H9 (cell line): ENCODE results near the gene ZCCHC7. TPM values are rescaled to one million over a fixed set of nuclear protein-coding genes. Genes with fewer than 3 reads are reported as not detected.
"Not testable (repeated sequence)": the region's sequence is repeated elsewhere in the genome, so short reads cannot be mapped to it uniquely, and the experiment has no call there.

Source experiments
- DNase-seq: peaks from one replicate; pipeline ENCODE4 v3.0.0-alpha.2; 2017
- H2AFZ ChIP-seq: one replicate; pipeline ENCODE4 v1.6.1; 2013; ENCODE audit warnings: mild to moderate bottlenecking, low read length, control low read depth, moderate library complexity
- H2AK5ac ChIP-seq: 2 replicates; pipeline ENCODE4 v1.6.1; 2013; ENCODE audit warnings: low read length, control low read depth, mixed read lengths; ENCODE audit not compliant: insufficient read length
- H2BK120ac ChIP-seq: one replicate; pipeline ENCODE4 v1.6.1; 2013; ENCODE audit warnings: low read depth, mild to moderate bottlenecking, low read length, control low read depth, inconsistent platforms; ENCODE audit not compliant: poor library complexity, severe bottlenecking
- H2BK12ac ChIP-seq: 2 replicates; pipeline ENCODE4 v1.6.1; 2013; ENCODE audit warnings: low read length, control low read depth, mixed read lengths, low read depth; ENCODE audit not compliant: insufficient read length
- H2BK15ac ChIP-seq: 2 replicates; pipeline ENCODE4 v1.6.1; 2013; ENCODE audit warnings: low read depth, low read length, control low read depth
- H2BK20ac ChIP-seq: one replicate; pipeline ENCODE4 v1.6.1; 2013; ENCODE audit warnings: low read depth, mild to moderate bottlenecking, low read length, control low read depth, inconsistent platforms; ENCODE audit not compliant: poor library complexity, severe bottlenecking
- H2BK5ac ChIP-seq: 2 replicates; pipeline ENCODE4 v1.6.1; 2013; ENCODE audit warnings: low read length, control low read depth, mixed read lengths; ENCODE audit not compliant: insufficient read length
- H3K14ac ChIP-seq: 2 replicates; pipeline ENCODE4 v1.6.1; 2013; ENCODE audit warnings: low read length, control low read depth; ENCODE audit not compliant: insufficient read depth
- H3K18ac ChIP-seq: 2 replicates; pipeline ENCODE4 v1.6.1; 2013; ENCODE audit warnings: low read depth, mild to moderate bottlenecking, mixed read lengths, low read length, control low read depth; ENCODE audit not compliant: insufficient read length
- H3K23ac ChIP-seq: 2 replicates; pipeline ENCODE4 v1.6.1; 2013; ENCODE audit warnings: low read length, control low read depth, mixed read lengths, low read depth; ENCODE audit not compliant: insufficient read length
- H3K23me2 ChIP-seq: 2 replicates; pipeline ENCODE4 v1.6.1; 2013; ENCODE audit warnings: low read depth, mild to moderate bottlenecking, mixed read lengths, low read length, control low read depth; ENCODE audit not compliant: insufficient read length, poor library complexity, severe bottlenecking
- H3K27ac ChIP-seq: 2 replicates; pipeline ENCODE4 v1.5.1; 2013; ENCODE audit warnings: low read length, control low read depth, mixed read lengths, low read depth; ENCODE audit not compliant: insufficient read length
- H3K27me3 ChIP-seq: 2 replicates; pipeline ENCODE4 v1.6.1; 2013; ENCODE audit warnings: low read length, control low read depth, inconsistent platforms; ENCODE audit not compliant: insufficient read depth
- H3K4ac ChIP-seq: 2 replicates; pipeline ENCODE4 v1.6.1; 2013; ENCODE audit warnings: low read depth, mild to moderate bottlenecking, control low read depth, inconsistent platforms, low read length, moderate library complexity
- H3K4me1 ChIP-seq: 2 replicates; pipeline ENCODE4 v1.6.1; 2013; ENCODE audit warnings: low read length, control low read depth, inconsistent platforms; ENCODE audit not compliant: insufficient read depth
- H3K4me2 ChIP-seq: 2 replicates; pipeline ENCODE4 v1.6.1; 2013; ENCODE audit warnings: low read length, control low read depth, mixed read lengths; ENCODE audit not compliant: insufficient read length, insufficient read depth
- H3K56ac ChIP-seq: 2 replicates; pipeline ENCODE4 v1.6.1; 2013; ENCODE audit warnings: low read depth, mild to moderate bottlenecking, mixed read lengths, low read length, control low read depth; ENCODE audit not compliant: insufficient read length
- H3K79me1 ChIP-seq: 2 replicates; pipeline ENCODE4 v1.6.1; 2013; ENCODE audit warnings: low read depth, mild to moderate bottlenecking, moderate library complexity, low read length, control low read depth, inconsistent platforms; ENCODE audit not compliant: insufficient read depth, poor library complexity, severe bottlenecking
- H3K79me2 ChIP-seq: 2 replicates; pipeline ENCODE4 v1.6.1; 2013; ENCODE audit warnings: low read length, control low read depth, inconsistent platforms; ENCODE audit not compliant: insufficient read depth
- H3K9ac ChIP-seq: 2 replicates; pipeline ENCODE4 v1.6.1; 2013; ENCODE audit warnings: low read length, control low read depth, mixed read lengths; ENCODE audit not compliant: insufficient read length; ENCODE audit errors: extremely low read depth
- H3K9me3 ChIP-seq: one replicate; pipeline ENCODE4 v1.6.1; 2013; ENCODE audit warnings: low read depth, low read length, inconsistent platforms; ENCODE audit not compliant: control insufficient read depth
- H3T11ph ChIP-seq: one replicate; pipeline ENCODE4 v1.6.1; 2013; ENCODE audit warnings: mild to moderate bottlenecking, low read length, control low read depth, inconsistent platforms
- H4K20me1 ChIP-seq: one replicate; pipeline ENCODE4 v1.6.1; 2013; ENCODE audit not compliant: control insufficient read depth, insufficient read length, insufficient read depth
- H4K5ac ChIP-seq: 2 replicates; pipeline ENCODE4 v1.6.1; 2013; ENCODE audit warnings: low read depth, mild to moderate bottlenecking, mixed read lengths, low read length, control low read depth; ENCODE audit not compliant: insufficient read length
- H4K8ac ChIP-seq: replicated peaks from 2 replicates; pipeline ENCODE4 v1.6.1; 2013; ENCODE audit warnings: low read length, control low read depth, mixed read lengths, low read depth; ENCODE audit not compliant: insufficient read length
- H4K91ac ChIP-seq: 2 replicates; pipeline ENCODE4 v1.6.1; 2013; ENCODE audit warnings: low read depth, mild to moderate bottlenecking, moderate library complexity, mixed read lengths, low read length, control low read depth; ENCODE audit not compliant: insufficient read length
- H3K27ac Mint-ChIP-seq, 3 experiments: 2 replicates in 2 of 3; 3 replicates in 1 of 3; pipeline ENCODE4 v1.8.0; 2020 to 2021; ENCODE audit warnings: mixed read lengths in 3 of 3, mild to moderate bottlenecking in 1 of 3, moderate library complexity in 1 of 3
- H3K27me3 Mint-ChIP-seq: 2 replicates; pipeline ENCODE4 v1.8.0; 2021; ENCODE audit warnings: low read depth, mild to moderate bottlenecking, moderate library complexity, mixed read lengths
- H3K36me3 Mint-ChIP-seq, 3 experiments: 2 replicates in 2 of 3; 3 replicates in 1 of 3; pipeline ENCODE4 v1.8.0; 2020 to 2021; ENCODE audit warnings: low read depth in 3 of 3, mixed read lengths in 3 of 3; ENCODE audit not compliant: insufficient read depth in 1 of 3
- H3K4me1 Mint-ChIP-seq, 2 experiments: 2 replicates each; pipeline ENCODE4 v1.8.0; 2020; ENCODE audit warnings: mixed read lengths in 2 of 2
- H3K4me3 Mint-ChIP-seq, 2 experiments: 2 replicates in 1 of 2; 3 replicates in 1 of 2; pipeline ENCODE4 v1.8.0; 2020 to 2021; ENCODE audit warnings: mild to moderate bottlenecking in 2 of 2, mixed read lengths in 2 of 2, moderate library complexity in 1 of 2
- H3K9me3 Mint-ChIP-seq, 2 experiments: 2 replicates in 1 of 2; 3 replicates in 1 of 2; pipeline ENCODE4 v1.8.0; 2020; ENCODE audit warnings: mild to moderate bottlenecking in 2 of 2, mixed read lengths in 2 of 2, moderate library complexity in 1 of 2
- WGBS: extraction: QIAGEN DNeasy Blood & Tissue Kit; methylation state at CpG from one replicate; pipeline ENCODE4 v1.1.7; 2013; ENCODE audit warnings: missing lambda C conversion rate, low lambda C conversion rate, mixed read lengths; ENCODE audit not compliant: insufficient read length; ENCODE audit errors: extremely low coverage; 5-methylcytosine and 5-hydroxymethylcytosine counted together
- total RNA-seq: library from RNA; stranded (reverse); gene quantifications from 2 replicates; pipeline ENCODE4 v1.2.1, GENCODE V29; 2021
- TF ChIP-seq, protein P1 (sequence below): fragments of 200-600 bp; sonication (generic); conservative IDR thresholded peaks from 3 replicates; pipeline ENCODE4 v1.8.0; 2021; ENCODE audit warnings: antibody characterized with exemption, mild to moderate bottlenecking

The ZCCHC7 gene
- total RNA-seq, 1 experiment from 2014 or later, result 20.3 TPM

DNA sequence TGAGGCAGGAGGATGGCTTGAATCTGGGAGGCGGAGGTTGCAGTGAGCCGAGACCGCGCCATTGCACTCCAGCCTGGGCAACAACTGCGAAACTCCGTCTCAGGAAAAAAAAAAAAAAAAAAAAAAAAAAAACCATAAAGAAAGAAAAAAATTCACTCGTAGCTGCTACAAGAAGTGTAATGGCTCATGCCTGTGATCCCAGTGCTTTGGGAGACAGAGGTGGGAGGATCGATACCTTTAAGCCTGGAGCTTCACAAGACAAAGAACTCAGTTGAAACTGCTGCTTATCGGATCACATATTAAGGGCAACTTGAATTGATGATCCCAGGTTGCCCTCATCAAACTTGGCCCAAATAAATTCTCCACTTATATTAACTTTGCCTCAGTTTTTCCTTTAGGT, 1.0 kb upstream of the ZCCHC7 start:
- Histone ChIP-seq H3K9me3 (no peaks in the 10 kb centered on the region), H3K4ac (no peak overlapping the region), H3K9ac (no peak overlapping the region), H2AFZ (no peak overlapping the region), H4K91ac (no peak overlapping the region), H3K27ac (no peak overlapping the region), H3K56ac (no peak overlapping the region), H3K79me2 (peaks cover 4% of the 10 kb centered on the region; the same call in 1 of the 2 replicates), H2BK12ac (no peak overlapping the region), H3K23me2 (peaks cover 3% of the 10 kb centered on the region), H3T11ph (no peak overlapping the region), H3K27me3 (peaks cover 2% of the 10 kb centered on the region; the same call in 1 of the 2 replicates), H4K5ac (no peak overlapping the region), H2BK20ac (no peak overlapping the region), H3K14ac (no peak overlapping the region), H3K23ac (no peak overlapping the region), H3K18ac (no peak overlapping the region), H2BK15ac (no peak overlapping the region), H2BK120ac (no peak overlapping the region), H3K4me1 (peaks cover 2% of the 10 kb centered on the region; the same call in 1 of the 2 replicates), H3K79me1 (no peaks in the 10 kb centered on the region), H2BK5ac (no peak overlapping the region), H4K8ac (no peak overlapping the region), H2AK5ac (no peak overlapping the region), H4K20me1 (no peaks in the 10 kb centered on the region), H3K4me2 (peak overlapping the region; percentile 80)
- H3K4me3 Mint-ChIP-seq, result peak overlapping the region; percentile 95 to 97; a peak in 4 of 5 replicates
- TF ChIP-seq, protein P1, sequence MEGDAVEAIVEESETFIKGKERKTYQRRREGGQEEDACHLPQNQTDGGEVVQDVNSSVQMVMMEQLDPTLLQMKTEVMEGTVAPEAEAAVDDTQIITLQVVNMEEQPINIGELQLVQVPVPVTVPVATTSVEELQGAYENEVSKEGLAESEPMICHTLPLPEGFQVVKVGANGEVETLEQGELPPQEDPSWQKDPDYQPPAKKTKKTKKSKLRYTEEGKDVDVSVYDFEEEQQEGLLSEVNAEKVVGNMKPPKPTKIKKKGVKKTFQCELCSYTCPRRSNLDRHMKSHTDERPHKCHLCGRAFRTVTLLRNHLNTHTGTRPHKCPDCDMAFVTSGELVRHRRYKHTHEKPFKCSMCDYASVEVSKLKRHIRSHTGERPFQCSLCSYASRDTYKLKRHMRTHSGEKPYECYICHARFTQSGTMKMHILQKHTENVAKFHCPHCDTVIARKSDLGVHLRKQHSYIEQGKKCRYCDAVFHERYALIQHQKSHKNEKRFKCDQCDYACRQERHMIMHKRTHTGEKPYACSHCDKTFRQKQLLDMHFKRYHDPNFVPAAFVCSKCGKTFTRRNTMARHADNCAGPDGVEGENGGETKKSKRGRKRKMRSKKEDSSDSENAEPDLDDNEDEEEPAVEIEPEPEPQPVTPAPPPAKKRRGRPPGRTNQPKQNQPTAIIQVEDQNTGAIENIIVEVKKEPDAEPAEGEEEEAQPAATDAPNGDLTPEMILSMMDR, result no peak
- H3K9me3 Mint-ChIP-seq, result peaks cover 6 to 11% of the 10 kb centered on the region in 2 experiments
- peaks cover 16% of the 10 kb centered on the region for H3K27me3 Mint-ChIP-seq
- H3K36me3 Mint-ChIP-seq, result peaks cover 6% of the 10 kb centered on the region in 3 experiments; a peak in 5 of 7 replicates
- no CpG with 5 or more reads among the region's 9 CpGs for WGBS
- H3K27ac Mint-ChIP-seq, result no peak overlapping the region
- H3K4me1 Mint-ChIP-seq, result peaks cover 14 to 17% of the 10 kb centered on the region in 2 experiments
- no peak for DNase-seq

DNA sequence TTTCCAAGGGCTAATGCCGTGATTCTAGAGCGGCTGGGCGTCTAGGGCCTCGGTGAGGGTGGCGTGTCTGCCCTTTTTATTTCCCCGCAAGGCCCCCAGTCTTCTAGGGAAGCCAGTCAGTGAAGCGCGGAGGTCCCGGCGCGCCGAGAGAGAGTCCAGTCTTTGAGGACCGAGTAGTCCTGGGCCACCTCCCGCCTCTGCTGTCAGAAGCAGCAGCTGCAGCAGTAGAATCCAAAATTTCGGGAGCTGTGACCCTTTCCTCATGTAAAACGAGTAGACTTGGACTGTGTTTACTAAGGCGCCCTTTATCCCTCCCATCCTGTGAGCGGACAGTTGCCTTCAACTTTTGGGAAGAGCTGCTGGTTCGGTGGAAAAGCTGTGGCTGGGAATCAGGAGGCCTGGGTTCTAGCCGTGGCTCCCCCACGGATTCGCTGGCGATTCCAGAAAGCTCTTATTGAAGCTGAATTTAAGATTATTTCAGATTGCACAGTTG, 515 bp downstream of the ZCCHC7 start:
- not testable (repeated sequence) for H3K23me2 ChIP-seq, H2BK12ac ChIP-seq, H2BK20ac ChIP-seq, H2AK5ac ChIP-seq, H3K27me3 ChIP-seq, H2BK5ac ChIP-seq, H3K14ac ChIP-seq, H3K4me1 ChIP-seq, H4K5ac ChIP-seq, H4K20me1 ChIP-seq, H2AFZ ChIP-seq, H3K18ac ChIP-seq, H3K9me3 ChIP-seq, H3K23ac ChIP-seq, H3T11ph ChIP-seq, H4K8ac ChIP-seq, H4K91ac ChIP-seq, H3K4ac ChIP-seq, H3K79me2 ChIP-seq, H3K79me1 ChIP-seq, H3K56ac ChIP-seq, DNase-seq, H3K36me3 Mint-ChIP-seq, H2BK15ac ChIP-seq, H3K27ac ChIP-seq, H2BK120ac ChIP-seq
- H3K4me1 Mint-ChIP-seq, result peaks cover 9 to 11% of the 10 kb centered on the region in 2 experiments
- WGBS, result no CpG with 5 or more reads among the region's 23 CpGs
- Histone ChIP-seq H3K4me2 (peak overlapping the region; percentile 80), H3K9ac (peak overlapping the region; percentile 23)
- peak overlapping the region; percentile 95 to 97 for H3K4me3 Mint-ChIP-seq
- peak overlapping the region; percentile 51 to 98 (median 98); a peak in 4 of 7 replicates for H3K27ac Mint-ChIP-seq
- H3K9me3 Mint-ChIP-seq, result peaks cover 6 to 11% of the 10 kb centered on the region in 2 experiments
- H3K27me3 Mint-ChIP-seq, result peaks cover 15% of the 10 kb centered on the region
